Left ventricle myocardium inferior (tissue), 1 donor: ENCODE results near the gene RSPH9. TPM values are rescaled to one million over a fixed set of nuclear protein-coding genes. Genes with fewer than 3 reads are reported as not detected.
A peak's percentile ranks its signal among the peaks of the same experiment; 100 is the strongest.
"Not testable (repeated sequence)": the region's sequence is repeated elsewhere in the genome, so short reads cannot be mapped to it uniquely, and the experiment has no call there.

Source experiments
- DNase-seq: peaks from one replicate; pipeline ENCODE4 v3.0.0-alpha.2; 2020
- H3K27ac ChIP-seq: fragments of 200-600 bp; replicated peaks from 2 replicates; pipeline ENCODE4 v1.8.0; 2021
- H3K27me3 ChIP-seq: fragments of 200-600 bp; 2 replicates; pipeline ENCODE4 v1.8.0; 2021; ENCODE audit warnings: low read depth
- H3K36me3 ChIP-seq: fragments of 200-600 bp; 2 replicates; pipeline ENCODE4 v1.8.0; 2021
- H3K4me1 ChIP-seq: fragments of 200-600 bp; 2 replicates; pipeline ENCODE4 v1.8.0; 2021
- H3K4me3 ChIP-seq: fragments of 200-600 bp; 2 replicates; pipeline ENCODE4 v1.8.0; 2021; ENCODE audit warnings: mild to moderate bottlenecking, moderate library complexity
- H3K9me3 ChIP-seq: fragments of 200-600 bp; replicated peaks from 2 replicates; pipeline ENCODE4 v1.8.0; 2021
- CTCF ChIP-seq: fragments of 200-600 bp; IDR thresholded peaks from 2 replicates; pipeline ENCODE4 v1.8.0; 2021; ENCODE audit warnings: antibody characterized with exemption, mild to moderate bottlenecking, borderline replicate concordance
- intact Hi-C: fragments of 100-400 bp; cut with micrococcal nuclease; formaldehyde crosslinking; loops from one replicate; pipeline ENCODE4 v1.11.0; 2022
- total RNA-seq: library from RNA; stranded (reverse); fragmentation: NEBNext Ultra II Directional; extraction: Animal tissue kit (Norgen Biotek cat#: 25700); gene quantifications from one replicate; pipeline ENCODE4 v1.2.1, GENCODE V29; 2021
- donor health status: DM: no; HTN: yes; CAD: no; lungs with severe emphysema.

RSPH9 gene
- total RNA-seq, 1 donor from 2014 or later, result 0.08 TPM

- DNase-seq, result no peak
- intact Hi-C loops, result no loop called here
- H3K36me3 ChIP-seq, result peaks cover 43% of the 10 kb centered on the region
- TF ChIP-seq CTCF, result no peak
- peak overlapping the region; percentile 93 for H3K27ac ChIP-seq
- H3K4me1 ChIP-seq, result peaks cover 61% of the 10 kb centered on the region
- H3K4me3 ChIP-seq, result peak overlapping the region; percentile 82
- no peaks in the 10 kb centered on the region for H3K27me3 ChIP-seq
- H3K9me3 ChIP-seq, result no peaks in the 10 kb centered on the region
These were observed 8.6 kb upstream of the RSPH9 start for GRCh38 chr6:43636308-43636659.

GRCh38 chr6:43639984-43640800 lies 4.6 kb upstream of the RSPH9 start:
- peaks cover 67% of the 10 kb centered on the region for H3K4me1 ChIP-seq
- H3K27ac ChIP-seq, result no peak overlapping the region
- no peaks in the 10 kb centered on the region for H3K27me3 ChIP-seq
- DNase-seq, result no peak
- H3K4me3 ChIP-seq, result no peak overlapping the region
- TF ChIP-seq CTCF, result no peak
- peaks cover 57% of the 10 kb centered on the region for H3K36me3 ChIP-seq
- intact Hi-C loops, result no loop called here
- no peaks in the 10 kb centered on the region for H3K9me3 ChIP-seq

- Histone ChIP-seq H3K36me3 (peaks cover 20% of the 10 kb centered on the region), H3K9me3 (no peaks in the 10 kb centered on the region), H3K4me3 (peak overlapping the region; percentile 67), H3K27ac (peak overlapping the region; percentile 65), H3K27me3 (no peaks in the 10 kb centered on the region), H3K4me1 (peaks cover 24% of the 10 kb centered on the region)
- DNase-seq, result no peak
- TF ChIP-seq CTCF, result no peak
- intact Hi-C loops, result no loop called here
These were observed 753 bp downstream of the RSPH9 start for GRCh38 chr6:43645613-43645964.

- Histone ChIP-seq H3K4me1 (peaks cover 14% of the 10 kb centered on the region), H3K36me3 (no peaks in the 10 kb centered on the region), H3K9me3 (no peaks in the 10 kb centered on the region), H3K4me3 (no peak overlapping the region), H3K27me3 (no peaks in the 10 kb centered on the region), H3K27ac (no peak overlapping the region)
- DNase-seq, result no peak
- intact Hi-C loops, result no loop called here
- TF ChIP-seq CTCF, result no peak
These were observed 2.8 kb downstream of the RSPH9 start for GRCh38 chr6:43647613-43648012.

- H3K27me3 ChIP-seq, result no peaks in the 10 kb centered on the region
- intact Hi-C loops, result no loop called here
- no peaks in the 10 kb centered on the region for H3K36me3 ChIP-seq
- no peak for TF ChIP-seq CTCF
- peaks cover 14% of the 10 kb centered on the region for H3K4me1 ChIP-seq
- H3K4me3 ChIP-seq, result no peak overlapping the region
- H3K9me3 ChIP-seq, result no peaks in the 10 kb centered on the region
- DNase-seq, result no peak
- H3K27ac ChIP-seq, result no peak overlapping the region
These were observed 3.4 kb downstream of the RSPH9 start for GRCh38 chr6:43648248-43648647.

GRCh38 chr6:43652822-43653221 lies 8.0 kb downstream of the RSPH9 start:
- H3K27ac ChIP-seq, result peak overlapping the region; percentile 55
- H3K4me3 ChIP-seq, intact Hi-C loops, H3K27me3 ChIP-seq, DNase-seq, H3K4me1 ChIP-seq, H3K36me3 ChIP-seq, H3K9me3 ChIP-seq: not testable (repeated sequence)
